Upper lobe of left lung (tissue), 6 donors: ENCODE data around the gene KRT23. TPM values are rescaled to one million over a fixed set of nuclear protein-coding genes. Genes with fewer than 3 reads are reported as not detected.

Experiments used
- ATAC-seq, 2 donors: fragments of 200-7000 bp; cut with Tn5 transposase; one replicate each; pipeline ENCODE4 v1.9.1; 2022; ENCODE audit warnings: mild to moderate bottlenecking in 2 of 2, moderate library complexity in 2 of 2; ENCODE audit not compliant: low FRiP score in 2 of 2
- DNase-seq, 2 donors: peaks; one replicate each; pipeline ENCODE4 v3.0.0-alpha.2; 2019 to 2020
- H3K27ac ChIP-seq, 4 donors: fragments of 200-600 bp; sonication (generic); one replicate each; pipeline ENCODE4 v1.5.1; 2016 to 2019
- H3K27me3 ChIP-seq, 4 donors: fragments of 200-600 bp; sonication (generic); one replicate each; pipeline ENCODE4 v1.5.1; 2017 to 2019
- H3K36me3 ChIP-seq, 4 donors: fragments of 200-600 bp; sonication (generic); one replicate each; pipeline ENCODE4 v1.5.1; 2016 to 2019
- H3K4me1 ChIP-seq, 4 donors: fragments of 200-600 bp; sonication (generic); one replicate each; pipeline ENCODE4 v1.5.1; 2018 to 2019
- H3K4me3 ChIP-seq, 4 donors: fragments of 200-600 bp; sonication (generic); one replicate each; pipeline ENCODE4 v1.5.1; 2017 to 2019; ENCODE audit warnings: mild to moderate bottlenecking in 2 of 4, moderate library complexity in 1 of 4
- H3K9me3 ChIP-seq, 4 donors: fragments of 200-600 bp; sonication (generic); one replicate each; pipeline ENCODE4 v1.5.1; 2018 to 2019
- CTCF ChIP-seq, 6 experiments: fragments of 450-650 bp in 4 of 6; fragments of 200-600 bp in 2 of 6; sonication (generic) in 2 of 6; IDR thresholded peaks; one replicate each; pipeline ENCODE4 v1.5.1; 2016 to 2019; ENCODE audit warnings: antibody characterized with exemption in 6 of 6
- EP300 ChIP-seq, 4 donors: sonication (generic); formaldehyde crosslinking; IDR thresholded peaks; one replicate each; pipeline ENCODE4 v1.5.1; 2017; ENCODE audit warnings: antibody characterized with exemption in 4 of 4, control low read depth in 2 of 4
- POLR2A ChIP-seq, 4 donors: fragments of 450-650 bp; IDR thresholded peaks; one replicate each; pipeline ENCODE4 v1.5.1; 2016 to 2017; ENCODE audit warnings: antibody characterized with exemption in 4 of 4, mild to moderate bottlenecking in 2 of 4
- POLR2AphosphoS5 ChIP-seq, 2 donors: sonication (generic); formaldehyde crosslinking; IDR thresholded peaks; one replicate each; pipeline ENCODE4 v1.5.1; 2017; ENCODE audit warnings: antibody characterized with exemption in 2 of 2
- WGBS, 2 donors: methylation state at CpG; one replicate each; pipeline ENCODE4 v1.1.5; 2017 to 2018; 5-methylcytosine and 5-hydroxymethylcytosine counted together
- total RNA-seq, 6 donors: library from RNA; depleted of rRNA in 4 of 6; stranded (reverse); fragments of >200 nt in 4 of 6; gene quantifications; one replicate each; pipeline versions ENCODE4 v1.1.0 to v1.2.1, GENCODE V29; 2016 to 2021
- donor health status: DM: no; HTN: no; CAD: no; lungs with moderate emphysema.
- donor health status: DM: no; HTN: yes; CAD: no; lungs with severe emphysema.

The KRT23 gene
- total RNA-seq, 6 donors from 2014 or later, result 0.49 to 10.7 (median 3.1) TPM

DNA sequence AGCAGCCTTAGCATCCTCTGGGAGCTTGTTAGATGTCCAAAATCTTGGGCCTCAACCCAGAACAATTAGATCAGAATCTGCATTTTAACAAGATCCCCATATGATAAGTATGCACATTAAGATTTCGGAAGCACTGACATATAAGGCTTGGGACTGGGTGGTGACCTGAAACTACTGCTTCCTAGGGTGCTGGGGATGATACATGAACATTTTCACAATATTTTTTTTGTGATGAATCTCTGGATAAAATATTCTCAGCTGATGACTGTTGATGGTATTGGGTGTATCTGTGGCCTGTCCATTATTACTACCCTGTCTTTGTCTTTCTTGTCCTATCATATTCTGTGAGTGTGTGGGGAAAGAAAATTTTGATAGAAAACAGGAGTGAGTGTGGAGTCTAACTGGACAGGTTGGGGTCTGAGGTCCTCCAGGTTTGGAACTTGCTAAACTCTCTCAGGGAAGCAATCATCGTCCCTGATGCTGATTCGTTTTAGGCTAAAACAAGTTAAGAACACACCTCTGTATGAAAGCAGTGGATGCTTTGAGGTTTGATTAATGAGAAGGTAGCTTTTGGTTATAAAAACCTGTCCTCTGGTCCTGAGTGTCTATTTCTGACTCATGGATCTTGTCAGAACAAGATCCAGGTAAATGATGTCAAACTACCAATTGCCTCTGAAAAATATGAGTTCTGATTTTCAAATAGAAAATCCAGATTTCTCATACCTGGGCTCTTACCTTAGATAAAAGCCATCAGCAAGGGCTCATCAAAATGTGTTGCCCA is 23.2 kb downstream of the KRT23 start:
- 75 to 96% methylated on average over 3 of the region's 3 CpGs for WGBS, 2 donors
- H3K27me3 ChIP-seq, result no peaks in the 10 kb centered on the region
- no peak for DNase-seq
- no peak for TF ChIP-seq CTCF (IDR thresholded peaks at IDR 0.05)
- TF ChIP-seq EP300 (IDR thresholded peaks at IDR 0.05), result no peak
- no peak for TF ChIP-seq POLR2A (IDR thresholded peaks at IDR 0.05)
- no peak for TF ChIP-seq POLR2AphosphoS5 (IDR thresholded peaks at IDR 0.05)
- no peak overlapping the region for H3K4me3 ChIP-seq
- H3K4me1 ChIP-seq, result peaks cover 7 to 11% (median 9%) of the 10 kb centered on the region in 4 donors
- H3K9me3 ChIP-seq, result no peaks in the 10 kb centered on the region
- H3K36me3 ChIP-seq, result no peaks in the 10 kb centered on the region
- H3K27ac ChIP-seq, result no peak overlapping the region
- no peak for ATAC-seq

- H3K27me3 ChIP-seq, result no peaks in the 10 kb centered on the region
- H3K36me3 ChIP-seq, result no peaks in the 10 kb centered on the region
- DNase-seq, result no peak
- WGBS, 2 donors, result 79 to 85% methylated on average over 13 of the region's 13 CpGs
- TF ChIP-seq EP300 (IDR thresholded peaks at IDR 0.05) (no peak), POLR2A (IDR thresholded peaks at IDR 0.05) (no peak), CTCF (IDR thresholded peaks at IDR 0.05) (no peak), POLR2AphosphoS5 (IDR thresholded peaks at IDR 0.05) (no peak)
- ATAC-seq, result no peak
- no peak overlapping the region for H3K4me3 ChIP-seq
- H3K4me1 ChIP-seq, result peaks cover 7 to 12% (median 9%) of the 10 kb centered on the region in 4 donors
- no peaks in the 10 kb centered on the region for H3K9me3 ChIP-seq
- peak overlapping the region in 1 of 4 donors; percentile 62 for H3K27ac ChIP-seq
Observed at GRCh38 chr17:40912486-40913210, 24.8 kb downstream of the KRT23 start.

- DNase-seq, result no peak
Observed at GRCh38 chr17:40910441-40910841, 27.0 kb downstream of the KRT23 start.

DNA sequence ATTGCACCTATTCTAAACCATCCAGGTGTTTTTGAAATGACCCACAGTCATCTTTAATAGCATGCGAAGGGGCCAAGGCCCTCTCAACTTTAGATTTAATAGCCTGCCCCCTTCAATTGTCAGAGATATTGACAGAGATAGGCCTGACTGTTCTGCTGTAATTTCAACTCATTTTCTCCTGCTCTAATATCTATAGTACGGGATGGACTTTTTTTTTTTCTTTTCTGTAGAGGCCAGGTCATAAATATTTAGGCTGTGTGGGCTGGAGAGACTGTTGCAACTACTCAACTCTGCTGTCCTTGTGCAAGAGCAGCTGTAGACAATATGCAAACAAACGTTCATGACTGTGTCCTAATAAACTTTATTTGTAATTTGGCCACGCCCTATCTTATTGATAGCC is 27.7 kb downstream of the KRT23 start:
- Histone ChIP-seq H3K27me3 (no peaks in the 10 kb centered on the region), H3K36me3 (no peaks in the 10 kb centered on the region), H3K4me3 (no peak overlapping the region), H3K4me1 (peaks cover 7 to 11% (median 7%) of the 10 kb centered on the region in 4 donors), H3K9me3 (no peaks in the 10 kb centered on the region), H3K27ac (no peak overlapping the region)
- peak in 1 of 2 donors; percentile 50 for ATAC-seq
- WGBS, 2 donors, result 38 to 41% methylated on average over 4 of the region's 4 CpGs
- no peak for DNase-seq
- TF ChIP-seq EP300 (IDR thresholded peaks at IDR 0.05) (no peak), POLR2AphosphoS5 (IDR thresholded peaks at IDR 0.05) (no peak), CTCF (IDR thresholded peaks at IDR 0.05) (no peak), POLR2A (IDR thresholded peaks at IDR 0.05) (no peak)

More at GRCh38 chr17:40910441-40910841, 27.0 kb downstream of the KRT23 start:
- H3K4me3 ChIP-seq, result no peak overlapping the region
- H3K9me3 ChIP-seq, result no peaks in the 10 kb centered on the region
- TF ChIP-seq CTCF (IDR thresholded peaks at IDR 0.05) (no peak), POLR2A (IDR thresholded peaks at IDR 0.05) (no peak), EP300 (IDR thresholded peaks at IDR 0.05) (no peak), POLR2AphosphoS5 (IDR thresholded peaks at IDR 0.05) (no peak)
- WGBS, 2 donors, result 72 to 77% methylated on average over 3 of the region's 3 CpGs
- H3K4me1 ChIP-seq, result peaks cover 7 to 12% (median 9%) of the 10 kb centered on the region in 4 donors
- H3K27me3 ChIP-seq, result no peaks in the 10 kb centered on the region
- no peak for ATAC-seq
- H3K36me3 ChIP-seq, result no peaks in the 10 kb centered on the region
- peak overlapping the region in 1 of 4 donors; percentile 19 for H3K27ac ChIP-seq
